Measurements from ENCODE around the gene RAD51AP1.

The RAD51AP1 gene

DNA sequence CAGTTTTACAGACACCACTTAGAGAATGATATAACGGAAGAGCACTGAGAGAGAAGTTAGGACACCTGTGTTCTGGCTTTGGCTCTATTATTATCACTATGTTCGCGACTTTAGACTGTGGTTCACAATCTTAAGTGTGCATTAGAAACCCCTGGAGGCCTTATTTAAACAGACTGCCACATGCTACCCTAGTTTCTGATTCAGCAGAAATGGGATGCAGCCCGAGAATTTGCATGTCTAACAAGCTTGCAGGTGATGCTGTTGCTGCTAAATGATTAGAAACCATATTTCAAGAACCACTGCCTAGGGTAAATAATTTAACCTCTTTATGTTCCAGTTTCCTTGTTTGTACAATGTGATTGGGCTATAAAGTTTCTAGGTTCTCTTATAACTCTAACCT is 3.6 kb upstream of the RAD51AP1 start:
- TF ChIP-seq, protein P1, sequence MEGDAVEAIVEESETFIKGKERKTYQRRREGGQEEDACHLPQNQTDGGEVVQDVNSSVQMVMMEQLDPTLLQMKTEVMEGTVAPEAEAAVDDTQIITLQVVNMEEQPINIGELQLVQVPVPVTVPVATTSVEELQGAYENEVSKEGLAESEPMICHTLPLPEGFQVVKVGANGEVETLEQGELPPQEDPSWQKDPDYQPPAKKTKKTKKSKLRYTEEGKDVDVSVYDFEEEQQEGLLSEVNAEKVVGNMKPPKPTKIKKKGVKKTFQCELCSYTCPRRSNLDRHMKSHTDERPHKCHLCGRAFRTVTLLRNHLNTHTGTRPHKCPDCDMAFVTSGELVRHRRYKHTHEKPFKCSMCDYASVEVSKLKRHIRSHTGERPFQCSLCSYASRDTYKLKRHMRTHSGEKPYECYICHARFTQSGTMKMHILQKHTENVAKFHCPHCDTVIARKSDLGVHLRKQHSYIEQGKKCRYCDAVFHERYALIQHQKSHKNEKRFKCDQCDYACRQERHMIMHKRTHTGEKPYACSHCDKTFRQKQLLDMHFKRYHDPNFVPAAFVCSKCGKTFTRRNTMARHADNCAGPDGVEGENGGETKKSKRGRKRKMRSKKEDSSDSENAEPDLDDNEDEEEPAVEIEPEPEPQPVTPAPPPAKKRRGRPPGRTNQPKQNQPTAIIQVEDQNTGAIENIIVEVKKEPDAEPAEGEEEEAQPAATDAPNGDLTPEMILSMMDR (conservative IDR thresholded peaks at IDR 0.05) = no peak
- TF ChIP-seq ZFX (IDR thresholded peaks at IDR 0.05) = no peak
- no peak overlapping the region for H3K27ac ChIP-seq

DNA sequence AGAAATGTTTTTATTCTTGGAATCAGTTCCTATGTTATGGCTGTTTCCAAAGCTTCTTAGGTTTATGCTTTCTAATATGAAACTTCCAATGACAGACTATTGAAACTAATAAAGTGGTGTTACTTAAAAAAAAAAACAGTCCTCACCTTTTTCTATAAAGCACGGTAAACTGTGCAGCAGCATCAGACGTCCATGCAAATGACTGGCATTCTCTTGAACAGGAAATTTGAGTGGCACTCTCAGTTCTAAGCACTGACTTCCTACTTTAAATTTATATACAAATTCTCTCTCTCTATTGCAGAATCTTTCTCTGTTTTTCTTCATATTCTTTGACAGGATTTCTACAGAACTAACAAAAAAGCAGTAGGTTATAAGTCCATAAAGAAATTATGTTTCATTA is 2.8 kb upstream of the RAD51AP1 start:
- no peak for TF ChIP-seq ZFX (IDR thresholded peaks at IDR 0.05)
- TF ChIP-seq, protein P1 (conservative IDR thresholded peaks at IDR 0.05) = no peak
- H3K27ac ChIP-seq = no peak overlapping the region

DNA sequence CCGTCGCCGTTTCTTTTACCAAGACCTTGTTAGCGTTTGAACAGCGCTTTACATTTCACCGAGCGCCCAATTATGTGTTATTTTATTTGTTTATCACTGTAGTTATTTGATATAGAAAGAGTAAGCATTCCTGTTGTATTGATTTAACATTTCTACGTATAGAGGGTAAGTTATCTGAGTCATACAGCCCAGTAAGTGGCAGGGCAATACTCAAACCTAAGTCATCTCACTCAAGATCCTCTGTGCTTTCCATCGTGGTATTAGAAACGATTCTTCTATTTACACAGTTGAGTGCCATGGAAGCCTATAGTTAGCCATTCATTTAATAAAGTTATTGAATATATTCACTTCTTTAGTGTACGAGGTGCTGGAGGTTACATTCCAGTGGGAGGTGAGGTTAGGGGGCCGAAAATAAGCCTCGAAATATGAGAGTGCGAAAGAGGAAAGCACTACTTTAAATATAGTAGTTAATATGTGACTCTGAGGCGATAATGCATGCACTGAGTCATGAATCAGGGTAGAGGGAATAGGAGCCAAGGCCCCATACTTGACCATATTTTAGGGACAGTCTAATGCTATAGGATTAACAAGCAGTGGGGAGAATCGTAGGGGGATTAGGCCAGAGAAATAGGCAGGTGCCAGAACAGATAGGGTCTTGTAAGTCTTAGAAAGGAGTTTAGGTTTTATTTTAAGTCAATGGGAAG is 629 bp downstream of the RAD51AP1 start:
- H3K27ac ChIP-seq = peak overlapping the region; percentile 80
- TF ChIP-seq ZFX (IDR thresholded peaks at IDR 0.05) = no peak
- TF ChIP-seq, protein P1 (conservative IDR thresholded peaks at IDR 0.05) = no peak

DNA sequence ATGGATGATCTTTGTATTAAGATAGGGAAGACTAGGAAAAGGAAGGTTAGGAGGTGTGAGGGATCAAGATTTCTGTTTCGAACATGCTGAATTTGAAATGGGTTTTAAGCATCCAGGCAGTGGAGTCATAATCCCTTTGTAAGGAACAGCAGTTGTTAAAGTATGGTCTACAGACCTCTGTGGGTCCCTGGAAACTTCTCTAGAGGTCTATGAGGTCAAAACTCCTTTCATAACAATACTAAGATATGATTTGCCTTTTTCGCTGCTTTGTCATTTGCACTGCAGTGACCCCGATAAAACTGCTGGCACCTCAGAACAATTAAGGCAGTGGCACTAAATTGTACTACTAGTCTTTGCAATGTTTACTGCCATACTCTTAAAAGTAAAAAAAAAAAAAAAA is 1.5 kb downstream of the RAD51AP1 start:
- TF ChIP-seq, protein P1 (conservative IDR thresholded peaks at IDR 0.05) = no peak
- H3K27ac ChIP-seq = no peak overlapping the region

DNA sequence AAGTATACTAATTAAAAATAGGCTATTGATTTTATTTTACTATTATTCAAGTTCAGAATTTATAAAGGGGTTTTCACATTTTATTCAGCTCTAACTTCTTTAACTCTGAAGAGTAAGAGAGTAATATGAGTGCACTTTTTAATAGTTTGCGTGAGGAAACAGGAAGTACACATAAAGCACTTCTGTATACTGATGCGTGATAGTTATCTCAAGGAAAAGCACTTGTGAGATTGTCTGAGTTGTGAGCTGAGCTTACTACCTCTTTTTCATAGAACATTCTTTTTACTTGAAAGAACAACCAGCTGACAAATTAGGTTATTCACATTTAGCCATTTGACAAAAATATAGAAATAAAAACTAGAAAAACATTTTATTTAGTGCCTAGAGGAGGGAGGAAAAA is 1.9 kb downstream of the RAD51AP1 start:
- TF ChIP-seq ZFX (IDR thresholded peaks at IDR 0.05) = no peak
- TF ChIP-seq, protein P1 (conservative IDR thresholded peaks at IDR 0.05) = no peak
- H3K27ac ChIP-seq = no peak overlapping the region

DNA sequence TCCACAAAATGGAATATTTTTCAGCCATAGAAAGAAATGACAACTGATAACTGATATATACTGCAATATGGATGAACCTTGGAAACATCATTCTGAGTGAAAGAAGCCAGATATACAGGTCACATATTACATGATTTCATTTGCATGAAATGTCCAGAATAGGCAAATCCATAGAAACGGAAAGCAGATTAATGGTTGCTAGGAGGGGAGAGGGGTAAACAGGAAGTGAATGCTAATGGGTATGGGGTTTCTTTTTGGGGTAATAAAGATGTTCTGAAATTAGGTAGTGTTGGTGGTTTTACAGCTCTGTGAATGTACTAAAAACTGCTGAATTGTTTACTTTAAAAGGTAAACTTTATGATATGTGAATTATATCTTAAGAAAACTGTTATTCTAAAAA is 6.5 kb downstream of the RAD51AP1 start:
- no peak for TF ChIP-seq ZFX (IDR thresholded peaks at IDR 0.05)
- TF ChIP-seq, protein P1 (conservative IDR thresholded peaks at IDR 0.05) = no peak

DNA sequence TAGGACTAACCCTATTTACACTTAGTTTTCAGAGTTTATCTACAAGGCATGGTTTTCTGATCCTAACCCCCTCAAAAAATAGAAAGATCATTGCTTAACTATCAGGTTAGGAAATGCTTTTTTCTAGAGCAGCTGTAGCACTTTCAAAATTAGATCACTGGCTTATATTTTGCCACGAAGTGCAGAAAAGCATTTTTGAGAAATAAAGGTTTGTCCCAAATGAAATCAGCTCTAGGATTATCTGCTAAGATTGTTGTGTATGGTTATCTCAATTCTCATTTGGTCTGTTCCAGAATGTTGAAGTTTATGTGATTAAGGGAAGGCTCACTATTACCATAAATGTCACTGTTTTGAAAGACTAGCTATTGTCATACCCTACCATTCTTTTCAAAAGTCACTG is 13.5 kb downstream of the RAD51AP1 start:
- no peak overlapping the region for H3K27ac ChIP-seq
- TF ChIP-seq, protein P1 (conservative IDR thresholded peaks at IDR 0.05) = no peak
- no peak for TF ChIP-seq ZFX (IDR thresholded peaks at IDR 0.05)

More for the DNA sequence above, 6.5 kb downstream of the RAD51AP1 start:
- no peak overlapping the region for H3K27ac ChIP-seq

All from C4-2B (cell line).